Breast epithelium (tissue), 3 donors: Measurements from ENCODE around the gene SIDT1.

ENCODE experiments used
- POLR2A ChIP-seq: fragments of 450-650 bp; IDR thresholded peaks from one replicate; pipeline ENCODE4 v1.6.1; 2016; ENCODE audit warnings: antibody characterized with exemption, mild to moderate bottlenecking, moderate library complexity
- TF ChIP-seq, protein P1 (sequence below), 3 donors: fragments of 450-650 bp; IDR thresholded peaks; one replicate each; pipeline ENCODE4 v1.5.1; 2016 to 2017; ENCODE audit warnings: antibody characterized with exemption in 3 of 3, mild to moderate bottlenecking in 3 of 3, moderate library complexity in 3 of 3

DNA sequence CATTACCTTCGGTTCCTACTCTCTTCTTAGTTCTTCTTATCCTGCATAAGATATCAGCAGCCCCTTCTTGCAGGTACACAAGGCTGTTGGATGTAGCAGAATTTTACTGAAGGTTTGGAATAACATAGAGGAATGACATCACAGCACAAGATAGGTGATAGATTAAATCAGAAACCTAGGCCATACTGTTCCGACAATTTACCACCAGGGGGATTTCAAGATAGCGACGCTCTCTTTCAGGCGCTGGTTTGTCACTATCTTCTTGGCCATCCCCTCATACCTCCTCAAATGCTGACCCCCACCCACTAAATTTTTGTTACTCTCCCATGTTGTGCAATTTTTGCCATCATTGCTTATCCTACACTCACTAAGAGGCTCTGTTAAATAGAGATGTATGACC is 3.5 kb downstream of the SIDT1 start:
- no peak for TF ChIP-seq POLR2A
- TF ChIP-seq, protein P1, sequence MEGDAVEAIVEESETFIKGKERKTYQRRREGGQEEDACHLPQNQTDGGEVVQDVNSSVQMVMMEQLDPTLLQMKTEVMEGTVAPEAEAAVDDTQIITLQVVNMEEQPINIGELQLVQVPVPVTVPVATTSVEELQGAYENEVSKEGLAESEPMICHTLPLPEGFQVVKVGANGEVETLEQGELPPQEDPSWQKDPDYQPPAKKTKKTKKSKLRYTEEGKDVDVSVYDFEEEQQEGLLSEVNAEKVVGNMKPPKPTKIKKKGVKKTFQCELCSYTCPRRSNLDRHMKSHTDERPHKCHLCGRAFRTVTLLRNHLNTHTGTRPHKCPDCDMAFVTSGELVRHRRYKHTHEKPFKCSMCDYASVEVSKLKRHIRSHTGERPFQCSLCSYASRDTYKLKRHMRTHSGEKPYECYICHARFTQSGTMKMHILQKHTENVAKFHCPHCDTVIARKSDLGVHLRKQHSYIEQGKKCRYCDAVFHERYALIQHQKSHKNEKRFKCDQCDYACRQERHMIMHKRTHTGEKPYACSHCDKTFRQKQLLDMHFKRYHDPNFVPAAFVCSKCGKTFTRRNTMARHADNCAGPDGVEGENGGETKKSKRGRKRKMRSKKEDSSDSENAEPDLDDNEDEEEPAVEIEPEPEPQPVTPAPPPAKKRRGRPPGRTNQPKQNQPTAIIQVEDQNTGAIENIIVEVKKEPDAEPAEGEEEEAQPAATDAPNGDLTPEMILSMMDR (IDR thresholded peaks at IDR 0.05), result peak in 1 of 3 donors; percentile 24
